T-helper 1 cell treated with Interleukin-12 subunit alpha and Interleukin-12 subunit beta and Interleukin-4 antibody, amounts not matched to agents 30 μg/mL and 1 μg/mL, for 36 hours (primary cell): ENCODE measurements around the gene SLC1A2.

Experiments used
- H3K27ac Mint-ChIP-seq: one replicate; pipeline ENCODE4 v1.8.0; 2021; ENCODE audit warnings: mild to moderate bottlenecking, mixed read lengths
- H3K27me3 Mint-ChIP-seq: one replicate; pipeline ENCODE4 v1.8.0; 2021; ENCODE audit warnings: low read depth, mixed read lengths
- H3K36me3 Mint-ChIP-seq: one replicate; pipeline ENCODE4 v1.8.0; 2021; ENCODE audit warnings: low read depth, mixed read lengths
- H3K4me1 Mint-ChIP-seq: one replicate; pipeline ENCODE4 v1.8.0; 2021; ENCODE audit warnings: low read depth, mixed read lengths
- H3K4me3 Mint-ChIP-seq: one replicate; pipeline ENCODE4 v1.8.0; 2021; ENCODE audit warnings: mild to moderate bottlenecking, moderate library complexity, mixed read lengths
- H3K9me3 Mint-ChIP-seq: one replicate; pipeline ENCODE4 v1.8.0; 2021; ENCODE audit warnings: mixed read lengths

The SLC1A2 gene

DNA sequence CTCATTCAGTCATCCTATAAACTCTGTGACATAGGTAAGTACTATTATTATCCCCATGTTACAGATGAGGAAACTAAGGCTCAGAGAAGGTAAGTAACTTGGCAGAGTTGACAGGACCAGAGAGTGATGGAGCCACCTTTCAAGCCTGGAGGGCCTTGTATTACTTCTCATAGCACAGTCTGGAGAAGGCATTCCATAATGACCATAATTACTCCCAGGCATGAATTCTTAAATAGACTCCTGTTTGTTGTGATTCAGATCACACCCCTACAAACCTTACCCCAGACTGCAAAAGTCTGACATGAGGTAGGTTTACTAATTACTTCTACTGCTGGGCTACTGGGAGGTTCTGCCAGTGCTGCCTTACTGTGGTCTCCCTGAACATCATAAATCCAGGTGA is 203.4 kb downstream of the SLC1A2 start:
- no peak overlapping the region for H3K4me3 Mint-ChIP-seq
- peaks cover 80% of the 10 kb centered on the region for H3K36me3 Mint-ChIP-seq
- no peak overlapping the region for H3K27ac Mint-ChIP-seq
- H3K9me3 Mint-ChIP-seq = peaks cover 2% of the 10 kb centered on the region
- H3K4me1 Mint-ChIP-seq = peaks cover 31% of the 10 kb centered on the region
- no peaks in the 10 kb centered on the region for H3K27me3 Mint-ChIP-seq

DNA sequence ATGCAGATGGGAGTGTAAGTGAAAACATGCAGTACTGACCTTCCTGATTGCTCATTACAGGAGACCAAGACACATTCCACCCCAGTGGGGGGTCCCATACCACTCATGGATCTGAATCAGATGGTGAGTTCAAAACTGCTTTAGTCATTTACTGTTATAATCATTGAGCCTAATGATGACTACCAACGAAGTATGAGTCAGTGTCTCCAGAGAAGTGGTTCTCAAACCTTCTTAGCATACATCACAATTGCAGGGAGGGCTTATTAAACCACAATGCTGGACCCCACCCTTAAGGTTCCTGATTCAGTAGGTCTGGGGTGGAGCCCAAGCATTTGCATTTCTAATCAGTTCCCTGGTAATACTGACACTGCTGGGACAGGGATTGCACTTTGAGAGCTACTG is 204.6 kb downstream of the SLC1A2 start:
- Mint-ChIP-seq H3K36me3 (peaks cover 84% of the 10 kb centered on the region), H3K4me3 (no peak overlapping the region), H3K27ac (no peak overlapping the region), H3K27me3 (no peaks in the 10 kb centered on the region), H3K9me3 (peaks cover 13% of the 10 kb centered on the region), H3K4me1 (peaks cover 31% of the 10 kb centered on the region)

- Mint-ChIP-seq H3K36me3 (peaks cover 84% of the 10 kb centered on the region), H3K9me3 (peaks cover 18% of the 10 kb centered on the region), H3K4me3 (no peak overlapping the region), H3K27ac (no peak overlapping the region), H3K27me3 (no peaks in the 10 kb centered on the region), H3K4me1 (peaks cover 31% of the 10 kb centered on the region)
These were observed 205.1 kb downstream of the SLC1A2 start for GRCh38 chr11:35214226-35214770.

- H3K27ac Mint-ChIP-seq = no peak overlapping the region
- no peak overlapping the region for H3K4me3 Mint-ChIP-seq
- peaks cover 22% of the 10 kb centered on the region for H3K4me1 Mint-ChIP-seq
- H3K36me3 Mint-ChIP-seq = peaks cover 89% of the 10 kb centered on the region
- H3K27me3 Mint-ChIP-seq = no peaks in the 10 kb centered on the region
- peaks cover 32% of the 10 kb centered on the region for H3K9me3 Mint-ChIP-seq
These were observed 207.4 kb downstream of the SLC1A2 start for GRCh38 chr11:35211952-35212351.

- no peak overlapping the region for H3K4me3 Mint-ChIP-seq
- peaks cover 14% of the 10 kb centered on the region for H3K4me1 Mint-ChIP-seq
- H3K36me3 Mint-ChIP-seq = peaks cover 89% of the 10 kb centered on the region
- peaks cover 32% of the 10 kb centered on the region for H3K9me3 Mint-ChIP-seq
- H3K27me3 Mint-ChIP-seq = no peaks in the 10 kb centered on the region
- no peak overlapping the region for H3K27ac Mint-ChIP-seq
These were observed 208.3 kb downstream of the SLC1A2 start for GRCh38 chr11:35210876-35211546.

- Mint-ChIP-seq H3K4me1 (peaks cover 9% of the 10 kb centered on the region), H3K27ac (no peak overlapping the region), H3K36me3 (peaks cover 90% of the 10 kb centered on the region), H3K4me3 (no peak overlapping the region), H3K27me3 (no peaks in the 10 kb centered on the region), H3K9me3 (peaks cover 32% of the 10 kb centered on the region)
These were observed 210.6 kb downstream of the SLC1A2 start for GRCh38 chr11:35208795-35209194.

- Mint-ChIP-seq H3K27me3 (no peaks in the 10 kb centered on the region), H3K36me3 (peaks cover 88% of the 10 kb centered on the region), H3K9me3 (peaks cover 32% of the 10 kb centered on the region), H3K27ac (no peak overlapping the region), H3K4me1 (peaks cover 6% of the 10 kb centered on the region), H3K4me3 (no peak overlapping the region)
These were observed 211.6 kb downstream of the SLC1A2 start for GRCh38 chr11:35207471-35208403.

DNA sequence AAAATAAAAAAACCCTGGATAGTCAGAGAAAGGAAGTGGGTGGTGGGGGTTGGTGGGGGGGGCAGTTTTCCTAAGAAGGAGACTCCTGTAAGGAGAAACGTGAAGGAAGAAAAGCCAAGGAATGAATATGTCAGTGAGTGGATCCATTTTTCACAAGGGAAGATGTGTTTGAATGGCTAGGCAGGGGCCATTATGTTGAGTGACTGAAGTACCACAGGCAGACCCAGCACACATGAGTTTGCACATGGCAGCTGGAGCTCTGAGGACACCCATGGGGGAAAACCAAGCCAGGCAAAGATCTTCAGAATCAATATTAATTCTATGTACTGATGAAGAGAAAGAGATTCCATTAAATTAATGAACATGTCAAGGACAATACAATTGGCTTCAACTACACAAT is 212.7 kb downstream of the SLC1A2 start:
- Mint-ChIP-seq H3K9me3 (peaks cover 32% of the 10 kb centered on the region), H3K27me3 (no peaks in the 10 kb centered on the region), H3K4me3 (no peak overlapping the region), H3K4me1 (peaks cover 6% of the 10 kb centered on the region), H3K36me3 (peaks cover 90% of the 10 kb centered on the region), H3K27ac (no peak overlapping the region)

DNA sequence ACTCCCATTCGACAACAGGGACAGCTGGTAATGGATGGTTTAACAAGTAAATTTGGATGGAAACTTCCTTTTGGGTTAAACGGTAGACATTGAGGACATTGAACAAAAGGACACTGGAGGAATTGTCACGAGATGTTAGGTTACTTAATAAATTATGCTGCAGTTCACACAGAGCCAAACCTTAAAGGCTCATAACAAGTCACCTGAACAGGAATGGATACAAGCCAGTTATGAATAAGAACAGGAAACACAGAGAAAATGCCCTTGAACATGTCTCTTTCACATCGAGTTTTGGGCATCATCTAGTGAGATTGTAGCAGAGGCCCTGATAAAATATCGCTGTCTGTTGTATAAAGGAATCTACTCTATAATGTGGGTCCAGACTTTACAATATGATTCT is 214.7 kb downstream of the SLC1A2 start:
- H3K27ac Mint-ChIP-seq = no peak overlapping the region
- peaks cover 18% of the 10 kb centered on the region for H3K9me3 Mint-ChIP-seq
- H3K27me3 Mint-ChIP-seq = no peaks in the 10 kb centered on the region
- peaks cover 9% of the 10 kb centered on the region for H3K4me1 Mint-ChIP-seq
- peaks cover 89% of the 10 kb centered on the region for H3K36me3 Mint-ChIP-seq
- no peak overlapping the region for H3K4me3 Mint-ChIP-seq
